K562 (cell line): ENCODE data around the gene FOXP4. TPM values are rescaled to one million over a fixed set of nuclear protein-coding genes. Genes with fewer than 3 reads are reported as not detected.

ENCODE experiments used
- ATF3 ChIP-seq, 2 experiments: fragments of 450-650 bp in 1 of 2; sonication (generic) in 1 of 2; formaldehyde crosslinking in 1 of 2; IDR thresholded peaks in 1 of 2; conservative IDR thresholded peaks in 1 of 2; 2 replicates each; pipeline versions ENCODE4 v1.6.1 to v1.8.1; 2016 to 2023; ENCODE audit warnings: mild to moderate bottlenecking in 2 of 2, moderate library complexity in 2 of 2, inconsistent platforms in 1 of 2, missing genetic modification reagents in 1 of 2
- ATF6 ChIP-seq: sonication (generic); formaldehyde crosslinking; IDR thresholded peaks from 2 replicates; pipeline ENCODE4 v1.4.0; 2020; ENCODE audit warnings: mild to moderate bottlenecking, missing genetic modification reagents
- MGA ChIP-seq: fragments of 450-650 bp; IDR thresholded peaks from 2 replicates; pipeline ENCODE4 v1.6.1; 2016; ENCODE audit warnings: mild to moderate bottlenecking, moderate library complexity
- TRIM24 ChIP-seq, 2 experiments: fragments of 450-650 bp; IDR thresholded peaks; 2 replicates each; pipeline ENCODE4 v1.6.1; 2016
- polyA plus RNA-seq, 8 experiments: library from polyadenylated mRNA; depleted of rRNA in 4 of 8; stranded (reverse) in 5 of 8; unstranded in 3 of 8; fragments of >200 nt; fragmentation: Nextera tagmentation in 2 of 8; fragmentation: Illumina TruSeq in 1 of 8; extraction: Ambion mirVana in 2 of 8; extraction: Trizol in 1 of 8; gene quantifications; 2 replicates each; pipeline versions ENCODE4 v1.2.1 to v1.2.3, GENCODE V29; 2011 to 2014; ENCODE audit warnings: inconsistent platforms in 1 of 8, missing spikeins in 1 of 8
- total RNA-seq, 7 experiments: library from RNA; depleted of rRNA in 6 of 7; stranded (reverse); fragments of >200 nt in 6 of 7; fragmentation: Illumina TruSeq in 2 of 7; extraction: Trizol in 2 of 7; gene quantifications; 2 replicates each; pipeline versions ENCODE4 v1.2.1 to v1.2.3, GENCODE V29; 2011 to 2021; ENCODE audit warnings: low replicate concordance in 1 of 7

FOXP4 gene
- total and polyA plus RNA-seq, 9 of the 15 experiments (the other 6 are each of a cell fraction or from before 2014, with no cell fraction given): 0.11 to 29.4 (median 2.3) TPM

GRCh38 chr6:41561931-41562911 lies 16.0 kb downstream of the FOXP4 start (continued):
- no peak for TF ChIP-seq ATF6 (CRISPR knock-in tag)
- TF ChIP-seq TRIM24 (IDR thresholded peaks at IDR 0.05): no peak
- no peak for TF ChIP-seq MGA
- no peak for TF ChIP-seq ATF3 (IDR thresholded peaks at IDR 0.05)
- TF ChIP-seq ATF3 (CRISPR knock-in tag; conservative IDR thresholded peaks at IDR 0.05): no peak
